ENCODE data around the gene GOLGA6D. TPM values are rescaled to one million over a fixed set of nuclear protein-coding genes. Genes with fewer than 3 reads are reported as not detected.
"Not testable (repeated sequence)": the region's sequence is repeated elsewhere in the genome, so short reads cannot be mapped to it uniquely, and the experiment has no call there.

The GOLGA6D gene
- total RNA-seq, 1 donor = not detected

DNA sequence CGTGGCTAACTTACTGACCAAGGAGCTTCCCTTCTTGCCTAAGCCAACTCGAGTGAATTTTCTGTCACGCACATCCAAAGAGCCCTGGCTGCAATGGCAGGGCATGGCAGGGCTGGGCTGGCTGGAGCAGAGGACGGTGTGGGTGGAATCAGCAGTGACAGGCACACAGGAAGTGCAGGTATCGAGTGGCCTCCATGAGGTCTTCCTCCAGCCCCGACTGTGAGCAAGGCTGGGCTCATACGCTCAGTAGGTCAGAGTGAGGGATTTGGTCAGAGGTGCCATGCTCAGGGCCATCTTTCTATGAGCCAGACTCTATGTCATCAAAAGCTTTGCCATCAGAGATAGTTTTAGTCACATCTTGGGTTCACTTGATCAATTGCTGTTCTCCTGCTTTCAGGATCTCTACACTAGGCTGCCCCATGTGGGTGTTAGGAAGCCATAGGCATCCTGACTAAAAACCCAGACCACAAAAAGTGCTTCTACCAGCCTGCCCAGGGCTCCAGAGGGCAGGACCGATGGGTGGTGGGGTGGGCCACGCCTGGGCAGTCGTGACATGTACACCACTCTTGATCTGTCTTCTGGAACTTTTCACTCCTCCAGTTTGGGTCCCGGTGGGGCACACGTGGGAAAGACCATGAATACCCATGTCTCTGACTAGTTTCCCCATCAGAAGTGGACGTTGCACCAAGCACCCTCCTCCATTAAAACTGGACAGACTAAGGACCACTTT is 30.6 kb downstream of the GOLGA6D start:
- TF ChIP-seq, protein P1, sequence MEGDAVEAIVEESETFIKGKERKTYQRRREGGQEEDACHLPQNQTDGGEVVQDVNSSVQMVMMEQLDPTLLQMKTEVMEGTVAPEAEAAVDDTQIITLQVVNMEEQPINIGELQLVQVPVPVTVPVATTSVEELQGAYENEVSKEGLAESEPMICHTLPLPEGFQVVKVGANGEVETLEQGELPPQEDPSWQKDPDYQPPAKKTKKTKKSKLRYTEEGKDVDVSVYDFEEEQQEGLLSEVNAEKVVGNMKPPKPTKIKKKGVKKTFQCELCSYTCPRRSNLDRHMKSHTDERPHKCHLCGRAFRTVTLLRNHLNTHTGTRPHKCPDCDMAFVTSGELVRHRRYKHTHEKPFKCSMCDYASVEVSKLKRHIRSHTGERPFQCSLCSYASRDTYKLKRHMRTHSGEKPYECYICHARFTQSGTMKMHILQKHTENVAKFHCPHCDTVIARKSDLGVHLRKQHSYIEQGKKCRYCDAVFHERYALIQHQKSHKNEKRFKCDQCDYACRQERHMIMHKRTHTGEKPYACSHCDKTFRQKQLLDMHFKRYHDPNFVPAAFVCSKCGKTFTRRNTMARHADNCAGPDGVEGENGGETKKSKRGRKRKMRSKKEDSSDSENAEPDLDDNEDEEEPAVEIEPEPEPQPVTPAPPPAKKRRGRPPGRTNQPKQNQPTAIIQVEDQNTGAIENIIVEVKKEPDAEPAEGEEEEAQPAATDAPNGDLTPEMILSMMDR (IDR thresholded peaks at IDR 0.05; ENCODE audit: insufficient read depth, low read length) = no peak
- no peak overlapping the region for H3K4me3 ChIP-seq (ENCODE audit: low read depth, low read length)
- no peak for DNase-seq (ENCODE audit: low read depth)

DNA sequence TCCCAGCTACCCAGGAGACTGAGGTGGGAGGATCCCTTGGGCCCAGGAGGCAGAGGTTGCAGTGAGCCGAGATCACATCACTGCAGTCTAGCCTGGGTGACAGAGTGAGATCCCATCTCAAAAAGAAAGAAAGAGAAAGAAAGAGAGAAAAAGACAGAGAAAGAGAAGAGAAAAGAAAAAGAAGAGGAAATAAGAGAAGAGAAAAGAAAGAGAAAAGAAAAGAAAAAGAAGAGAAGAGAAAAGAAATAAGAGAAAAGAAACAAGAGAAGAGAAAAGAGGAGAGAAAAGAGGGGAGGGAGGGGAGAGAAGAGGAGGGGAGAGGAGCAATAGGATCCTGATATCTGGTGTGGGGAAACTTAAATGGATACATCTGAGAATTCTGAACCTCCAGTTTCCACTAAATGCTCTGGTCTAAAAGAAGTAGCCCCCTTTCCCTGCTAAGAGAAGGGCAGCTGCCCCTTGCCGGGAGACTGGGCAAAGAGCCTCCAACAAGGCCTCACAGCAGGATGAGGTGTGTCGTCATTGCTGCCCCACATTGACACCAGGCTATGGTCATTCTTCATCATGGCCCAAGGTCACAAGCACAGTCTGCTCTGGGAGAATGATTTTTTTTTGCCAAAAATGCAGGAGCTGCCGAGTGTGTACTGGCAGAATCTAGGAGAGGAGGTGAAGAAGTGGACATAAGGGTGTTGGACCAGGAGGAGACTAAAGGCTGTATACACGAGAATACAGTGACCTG is 32.1 kb downstream of the GOLGA6D start:
- TF ChIP-seq, protein P1 (IDR thresholded peaks at IDR 0.05; ENCODE audit: insufficient read depth, low read length) = no peak
- no peak overlapping the region for H3K4me3 ChIP-seq (ENCODE audit: low read depth, low read length)
- DNase-seq (ENCODE audit: low read depth) = no peak

DNA sequence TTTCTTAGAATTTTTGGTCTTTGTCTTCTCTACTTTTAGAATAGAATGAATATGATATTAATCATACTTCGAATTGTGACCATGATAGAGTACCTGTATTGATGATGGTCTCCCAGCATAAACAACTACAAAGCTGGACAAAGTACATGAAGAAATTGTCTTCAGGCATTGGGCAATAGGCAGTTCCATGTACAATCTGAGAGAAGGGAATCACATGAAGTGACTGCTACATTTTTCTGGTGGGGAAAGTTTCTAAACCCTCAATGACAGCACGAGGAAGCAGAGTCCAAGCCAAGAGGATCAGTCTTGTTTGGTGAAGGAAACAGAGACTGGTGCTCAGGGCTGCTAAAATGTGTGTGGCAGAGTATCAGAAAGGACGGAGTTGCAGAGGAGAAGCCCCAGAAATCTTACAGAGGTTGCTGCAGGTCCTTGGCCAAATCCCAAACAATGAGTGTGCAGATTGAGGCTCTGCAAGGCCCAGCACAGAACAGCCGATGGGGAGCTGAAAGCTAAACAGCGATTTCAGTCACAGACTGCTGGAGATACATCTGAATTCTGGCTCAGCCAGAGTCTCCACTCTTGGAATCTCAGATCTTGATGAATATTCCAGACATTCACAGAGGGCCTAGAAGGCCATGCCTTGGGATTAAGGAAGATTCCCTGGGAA is 36.7 kb downstream of the GOLGA6D start:
- DNase-seq (ENCODE audit: low read depth) = peak; percentile 7
- not testable (repeated sequence) for H3K4me3 ChIP-seq (ENCODE audit: low read depth, low read length)

DNA sequence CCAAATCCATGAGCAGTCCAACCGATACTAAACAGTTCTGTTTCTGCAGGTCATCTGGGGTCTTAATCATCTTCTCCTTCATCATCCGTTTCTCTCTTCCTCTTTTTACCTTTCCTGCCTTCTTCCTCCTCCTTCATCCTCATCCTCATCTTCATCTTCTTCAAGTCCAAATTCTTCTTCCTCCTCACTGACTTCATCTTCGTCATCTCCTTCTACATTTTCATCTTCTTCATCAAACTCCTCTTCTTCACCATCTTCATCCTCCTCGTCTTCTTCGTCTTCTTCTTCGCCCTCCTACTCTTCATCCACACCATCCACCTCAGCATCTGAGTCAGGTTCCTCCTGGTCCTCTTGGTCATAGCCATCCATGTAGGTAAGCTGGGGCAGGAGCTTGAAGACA is 39.1 kb downstream of the GOLGA6D start:
- DNase-seq (ENCODE audit: low read depth) = no peak
- TF ChIP-seq, protein P1 (IDR thresholded peaks at IDR 0.05; ENCODE audit: insufficient read depth, low read length) = no peak
- H3K4me3 ChIP-seq (ENCODE audit: low read depth, low read length) = no peak overlapping the region

DNA sequence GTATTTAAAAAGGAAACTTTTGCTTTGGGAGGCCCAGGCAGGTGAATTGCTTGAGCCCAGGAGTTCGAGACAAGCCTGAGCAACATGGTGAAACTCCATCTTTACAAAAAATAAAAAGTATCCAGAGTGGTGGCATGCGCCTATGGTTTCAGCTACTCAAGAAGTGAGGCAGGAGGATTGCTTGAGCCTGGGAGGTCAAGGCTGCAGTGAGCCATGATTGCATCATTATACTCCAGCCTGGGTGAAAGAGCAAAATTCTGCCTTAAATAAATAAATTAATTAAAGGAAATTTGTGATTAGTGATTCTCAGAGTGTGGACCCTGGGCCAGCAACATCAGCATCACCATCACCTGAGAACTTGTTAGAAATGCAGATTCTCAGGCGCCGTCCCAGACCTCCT is 43.3 kb downstream of the GOLGA6D start:
- no peak overlapping the region for H3K4me3 ChIP-seq (ENCODE audit: low read depth, low read length)
- TF ChIP-seq, protein P1 (IDR thresholded peaks at IDR 0.05; ENCODE audit: insufficient read depth, low read length) = no peak
- no peak for DNase-seq (ENCODE audit: low read depth)

DNA sequence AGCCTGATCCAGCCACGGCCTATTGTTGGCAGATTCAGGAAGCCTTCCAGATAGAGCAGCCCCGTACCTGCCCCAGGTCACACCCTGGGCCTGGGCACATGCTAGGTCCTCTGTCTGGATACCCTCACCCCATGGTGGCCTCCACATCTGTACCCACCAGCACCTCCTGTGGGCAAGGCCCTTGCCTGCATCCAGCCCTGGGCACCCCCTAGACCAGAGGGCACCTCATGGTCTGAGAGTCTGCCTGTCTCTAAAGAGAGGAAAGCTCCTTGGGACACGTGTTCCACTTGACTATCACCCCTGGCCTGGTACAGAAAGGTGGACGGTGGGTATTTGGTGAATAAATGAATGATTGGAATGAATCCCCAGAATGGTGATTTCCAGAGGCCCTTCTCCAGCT is 44.4 kb downstream of the GOLGA6D start:
- TF ChIP-seq, protein P1 (IDR thresholded peaks at IDR 0.05; ENCODE audit: insufficient read depth, low read length) = no peak
- DNase-seq (ENCODE audit: low read depth) = no peak

DNA sequence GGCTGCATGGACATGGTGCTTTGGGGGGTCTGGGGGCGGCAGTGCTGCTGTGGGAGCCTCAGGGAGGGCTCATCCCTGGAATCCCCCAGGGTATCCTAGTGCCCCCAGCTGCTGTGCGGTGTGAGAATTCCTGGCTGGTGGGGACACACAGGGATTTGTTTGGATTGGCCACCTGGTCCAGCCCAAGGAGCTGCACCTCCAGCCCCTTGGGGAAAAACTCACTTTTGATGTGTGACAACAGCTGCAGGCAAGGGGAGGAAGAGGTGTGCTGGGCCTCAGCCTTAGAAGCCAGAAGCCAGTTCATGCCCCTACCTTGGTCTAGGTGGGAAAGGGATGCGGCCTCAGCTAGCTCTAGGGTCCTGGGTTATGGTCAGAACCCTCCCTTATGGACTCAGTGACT is 44.9 kb downstream of the GOLGA6D start:
- TF ChIP-seq, protein P1 (IDR thresholded peaks at IDR 0.05; ENCODE audit: insufficient read depth, low read length) = no peak
- H3K4me3 ChIP-seq (ENCODE audit: low read depth, low read length) = no peak overlapping the region
- DNase-seq (ENCODE audit: low read depth) = no peak

More for the DNA sequence above, 44.4 kb downstream of the GOLGA6D start:
- no peak overlapping the region for H3K4me3 ChIP-seq (ENCODE audit: low read depth, low read length)
